ENCODE measurements around the gene RADIL.

Gene RADIL

DNA sequence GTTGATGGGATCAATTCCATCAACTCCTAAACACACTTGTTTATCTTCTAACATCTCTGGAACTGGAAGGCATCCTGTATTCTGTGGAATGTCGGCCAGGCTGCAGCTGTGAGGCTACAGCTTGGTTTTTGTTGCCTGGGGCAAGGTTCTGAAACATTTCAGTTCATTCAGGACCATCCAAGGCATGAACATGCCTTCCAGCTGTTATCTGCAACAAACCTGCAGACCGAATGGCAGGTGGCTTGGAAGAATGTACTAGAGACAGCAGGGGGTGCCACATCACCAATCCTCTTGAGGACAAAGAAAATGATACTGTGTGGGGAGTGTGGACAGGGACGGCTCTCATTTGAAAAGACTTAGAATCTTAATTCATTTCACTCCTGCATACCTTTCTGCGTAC lies 34.1 kb downstream of the RADIL start:
- TF ChIP-seq, protein P1, sequence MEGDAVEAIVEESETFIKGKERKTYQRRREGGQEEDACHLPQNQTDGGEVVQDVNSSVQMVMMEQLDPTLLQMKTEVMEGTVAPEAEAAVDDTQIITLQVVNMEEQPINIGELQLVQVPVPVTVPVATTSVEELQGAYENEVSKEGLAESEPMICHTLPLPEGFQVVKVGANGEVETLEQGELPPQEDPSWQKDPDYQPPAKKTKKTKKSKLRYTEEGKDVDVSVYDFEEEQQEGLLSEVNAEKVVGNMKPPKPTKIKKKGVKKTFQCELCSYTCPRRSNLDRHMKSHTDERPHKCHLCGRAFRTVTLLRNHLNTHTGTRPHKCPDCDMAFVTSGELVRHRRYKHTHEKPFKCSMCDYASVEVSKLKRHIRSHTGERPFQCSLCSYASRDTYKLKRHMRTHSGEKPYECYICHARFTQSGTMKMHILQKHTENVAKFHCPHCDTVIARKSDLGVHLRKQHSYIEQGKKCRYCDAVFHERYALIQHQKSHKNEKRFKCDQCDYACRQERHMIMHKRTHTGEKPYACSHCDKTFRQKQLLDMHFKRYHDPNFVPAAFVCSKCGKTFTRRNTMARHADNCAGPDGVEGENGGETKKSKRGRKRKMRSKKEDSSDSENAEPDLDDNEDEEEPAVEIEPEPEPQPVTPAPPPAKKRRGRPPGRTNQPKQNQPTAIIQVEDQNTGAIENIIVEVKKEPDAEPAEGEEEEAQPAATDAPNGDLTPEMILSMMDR (IDR thresholded peaks at IDR 0.05; ENCODE audit: insufficient read depth, missing control alignments) = peak; percentile 64

DNA sequence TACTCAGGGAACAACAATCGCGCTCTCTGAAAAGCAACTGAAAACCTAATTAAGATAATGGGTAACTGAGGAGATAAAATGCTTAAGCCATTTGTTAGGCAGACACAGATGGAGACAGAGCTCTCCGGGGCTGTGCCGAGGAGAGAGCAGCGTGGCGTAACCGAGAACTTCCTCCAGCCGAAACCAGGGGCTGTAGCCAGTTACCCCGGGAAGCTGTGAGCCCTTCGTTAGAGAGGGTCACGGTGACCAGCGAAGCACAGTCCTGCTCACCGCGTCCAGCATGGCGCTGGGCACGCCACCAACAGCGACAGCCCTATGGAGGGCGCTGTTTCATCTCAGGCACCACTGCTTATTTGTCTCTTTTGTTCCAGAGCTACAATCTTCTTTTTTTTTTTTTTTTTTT lies 37.8 kb downstream of the RADIL start:
- DNase-seq (ENCODE audit: insufficient read length, low spot score) (peak; percentile 90), FAIRE-seq (peak; percentile 63)
- TF ChIP-seq, protein P1 (IDR thresholded peaks at IDR 0.05; ENCODE audit: insufficient read depth, missing control alignments) = peak; percentile 40

More for the DNA sequence above, 34.1 kb downstream of the RADIL start:
- DNase-seq (ENCODE audit: insufficient read length, low spot score) (peak; percentile 66), FAIRE-seq (peak; percentile 61)

- TF ChIP-seq, protein P1 (IDR thresholded peaks at IDR 0.05; ENCODE audit: insufficient read depth, missing control alignments) = no peak
- DNase-seq (ENCODE audit: insufficient read length, low spot score) = no peak
- FAIRE-seq = no peak
Observed at GRCh38 chr7:4842319-4843064, 41.0 kb downstream of the RADIL start.

- FAIRE-seq (no peak), DNase-seq (ENCODE audit: insufficient read length, low spot score) (no peak)
- TF ChIP-seq, protein P1 (IDR thresholded peaks at IDR 0.05; ENCODE audit: insufficient read depth, missing control alignments) = no peak
Observed at GRCh38 chr7:4841836-4842235, 41.7 kb downstream of the RADIL start.

DNA sequence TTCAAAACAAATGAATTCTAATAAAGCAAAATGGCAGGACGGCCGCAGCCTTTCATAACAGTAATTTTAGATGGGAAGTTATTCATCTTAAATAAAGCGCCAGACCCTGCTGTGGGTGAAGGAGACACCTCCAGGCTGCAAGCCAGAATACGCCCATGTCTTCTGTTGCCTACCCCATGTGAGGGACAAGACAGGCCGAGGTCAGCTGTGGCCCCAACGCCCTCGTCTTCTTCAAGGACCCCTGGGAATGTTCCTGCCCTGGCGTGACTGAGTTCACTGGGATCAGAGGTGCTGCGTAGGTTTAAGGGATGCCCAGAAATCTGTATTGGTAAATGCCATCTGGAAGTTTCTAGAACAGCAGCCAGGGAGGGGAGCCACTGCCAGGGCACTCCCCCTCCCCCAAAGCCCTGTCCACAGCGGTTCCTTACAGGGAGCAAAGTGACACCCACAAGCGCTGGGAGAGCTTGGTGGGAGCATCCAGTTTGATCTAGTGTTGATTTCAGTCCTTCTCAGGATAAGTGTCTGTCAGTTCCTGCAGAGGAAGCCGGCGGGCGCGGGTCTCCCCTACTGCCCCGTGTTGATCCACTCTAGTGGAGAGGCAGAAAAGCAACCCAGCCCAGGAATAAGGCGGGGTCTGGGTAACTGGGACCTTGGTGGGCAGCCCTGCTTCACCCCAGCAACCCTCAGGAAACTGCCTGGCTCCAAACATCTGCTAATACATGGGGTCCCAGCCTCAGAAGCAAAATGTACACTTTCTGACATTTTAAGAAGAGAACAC lies 42.3 kb downstream of the RADIL start:
- FAIRE-seq (no peak), DNase-seq (ENCODE audit: insufficient read length, low spot score) (no peak)
- TF ChIP-seq, protein P1 (IDR thresholded peaks at IDR 0.05; ENCODE audit: insufficient read depth, missing control alignments) = no peak

DNA sequence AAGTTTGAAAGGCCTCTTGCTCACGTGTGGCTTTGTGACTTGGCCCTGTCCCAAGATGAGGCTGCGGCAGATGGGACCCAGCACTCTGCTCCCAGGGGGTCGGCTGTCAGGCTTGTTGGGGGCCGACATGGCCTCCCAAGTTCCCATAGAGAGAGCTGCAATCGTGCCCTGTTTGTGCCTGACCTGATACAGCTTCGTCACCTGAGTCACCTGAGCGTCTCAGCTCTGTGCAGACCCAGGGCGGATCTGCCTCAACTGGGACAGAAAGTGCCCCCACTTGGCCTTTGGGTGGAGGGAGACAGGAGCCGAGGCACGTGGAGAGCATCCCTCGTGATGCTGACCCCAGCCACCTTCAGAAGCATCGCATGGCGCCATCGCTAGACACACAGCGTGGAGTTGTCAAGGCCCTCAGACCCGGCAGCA lies 43.4 kb downstream of the RADIL start:
- DNase-seq (ENCODE audit: insufficient read length, low spot score) = no peak
- no peak for FAIRE-seq
- TF ChIP-seq, protein P1 (IDR thresholded peaks at IDR 0.05; ENCODE audit: insufficient read depth, missing control alignments) = no peak
